SU-DHL-6 (cell line): Measurements from ENCODE around the gene PIP5K1B.

ENCODE experiments used
- CTCF ChIP-seq: fragments of 200-600 bp; sonication (generic); IDR thresholded peaks from one replicate; pipeline ENCODE4 v1.5.1; 2017; ENCODE audit warnings: antibody characterized with exemption, mild to moderate bottlenecking, low read length, moderate library complexity; ENCODE audit not compliant: insufficient read depth, poor library complexity, severe bottlenecking
- EZH2phosphoT487 ChIP-seq: fragments of 200-600 bp; sonication (generic), shearing (Covaris generic); conservative IDR thresholded peaks from 2 replicates; pipeline ENCODE4 v1.6.1; 2018; ENCODE audit warnings: mild to moderate bottlenecking, antibody characterized with exemption, low read length, moderate library complexity, mixed read lengths

DNA sequence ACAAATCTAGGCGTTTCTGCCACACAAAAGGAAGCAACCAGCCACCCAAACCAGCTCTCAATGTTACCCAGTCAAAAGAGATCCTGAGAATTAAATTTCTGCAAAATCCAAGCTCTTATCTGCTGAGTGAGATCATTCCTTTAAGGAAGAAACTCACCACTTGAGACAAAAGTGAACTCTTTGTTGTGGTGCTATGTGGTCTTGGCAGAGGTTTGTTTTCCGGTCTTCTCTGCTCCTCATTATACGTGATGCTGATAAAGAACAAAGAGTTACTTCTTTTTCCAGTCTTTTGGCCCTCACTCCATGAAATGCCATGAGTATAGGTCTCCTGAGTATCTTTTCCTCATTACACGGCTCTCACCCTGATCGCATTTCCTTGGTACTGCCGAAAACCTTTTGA lies 226.8 kb downstream of the PIP5K1B start:
- TF ChIP-seq CTCF = no peak
- no peak for TF ChIP-seq EZH2phosphoT487
